Right renal cortex interstitium (tissue), 3 donors: ENCODE data around the gene LDB3. TPM values are rescaled to one million over a fixed set of nuclear protein-coding genes. Genes with fewer than 3 reads are reported as not detected.
A peak's percentile ranks its signal among the peaks of the same experiment; 100 is the strongest.

Experiments
- DNase-seq, 3 donors: peaks; one replicate each; pipeline ENCODE4 v3.0.0-alpha.2; 2013; ENCODE audit warnings: low read depth in 3 of 3, low spot score in 2 of 3
- polyA plus RNA-seq, 3 donors: library from polyadenylated mRNA; unstranded; fragments of 120-200 nt; gene quantifications; one replicate each; pipeline ENCODE4 v1.2.1, GENCODE V29; 2013; ENCODE audit not compliant: insufficient read length in 3 of 3

LDB3 gene
- polyA plus RNA-seq, 3 donors, result 0.72 to 1.7 (median 1.2) TPM

GRCh38 chr10:86756511-86757112, 88.3 kb downstream of the LDB3 start, which contains the start of gene BMPR1A:
Gene BMPR1A (plus strand): TSS chr10:86756619. CDS start chr10:86876019, 119,400 bp downstream.
- no peak for DNase-seq

- peak in 2 of 3 donors; percentile 61 to 67 for DNase-seq
Observed at GRCh38 chr10:86757113-86757972, 89.0 kb downstream of the LDB3 start.

- DNase-seq, result no peak
Observed at GRCh38 chr10:86758189-86759072, 90.1 kb downstream of the LDB3 start.

- no peak for DNase-seq
Observed at GRCh38 chr10:86759073-86759672, 90.9 kb downstream of the LDB3 start.

- DNase-seq, result no peak
Observed at GRCh38 chr10:86763404-86763803, 95.1 kb downstream of the LDB3 start.

- DNase-seq, result no peak
Observed at GRCh38 chr10:86765548-86765947, 97.2 kb downstream of the LDB3 start.

- DNase-seq, result no peak
Observed at GRCh38 chr10:86768412-86769062, 100.2 kb downstream of the LDB3 start.

GRCh38 chr10:86769991-86770390, 101.7 kb downstream of the LDB3 start:
- DNase-seq, result no peak

GRCh38 chr10:86770412-86770960, 102.2 kb downstream of the LDB3 start:
- DNase-seq, result no peak

- DNase-seq, result no peak
Observed at GRCh38 chr10:86773498-86773897, 105.2 kb downstream of the LDB3 start.

GRCh38 chr10:86775056-86775869, 107.0 kb downstream of the LDB3 start:
- no peak for DNase-seq

GRCh38 chr10:86775870-86776180, 107.5 kb downstream of the LDB3 start:
- no peak for DNase-seq

- no peak for DNase-seq
Observed at GRCh38 chr10:86779220-86780017, 111.1 kb downstream of the LDB3 start.

- DNase-seq, result no peak
Observed at GRCh38 chr10:86782701-86783418, 114.5 kb downstream of the LDB3 start.

GRCh38 chr10:86785037-86785436, 116.7 kb downstream of the LDB3 start:
- DNase-seq, result no peak
